Esophagus (tissue), 2 donors: ENCODE measurements around the gene RAD51B. TPM values are rescaled to one million over a fixed set of nuclear protein-coding genes. Genes with fewer than 3 reads are reported as not detected.

Source experiments
- H3K27ac ChIP-seq, 2 donors: one replicate each; pipeline ENCODE4 v1.5.1; 2013; ENCODE audit warnings: low read depth in 2 of 2, mild to moderate bottlenecking in 2 of 2, inconsistent platforms in 1 of 2, low read length in 1 of 2, moderate library complexity in 1 of 2
- H3K27me3 ChIP-seq, 2 donors: one replicate each; pipeline ENCODE4 v1.6.1; 2013; ENCODE audit warnings: low read length in 2 of 2, control low read depth in 1 of 2, mild to moderate bottlenecking in 1 of 2; ENCODE audit not compliant: insufficient read depth in 2 of 2, control insufficient read depth in 1 of 2
- H3K36me3 ChIP-seq, 2 donors: one replicate each; pipeline ENCODE4 v1.6.1; 2013; ENCODE audit warnings: low read length in 1 of 2; ENCODE audit not compliant: control insufficient read depth in 2 of 2, insufficient read depth in 2 of 2
- H3K4me1 ChIP-seq, 2 donors: one replicate each; pipeline ENCODE4 v1.6.1; 2013; ENCODE audit warnings: low read length in 1 of 2; ENCODE audit not compliant: control insufficient read depth in 2 of 2, insufficient read depth in 2 of 2
- H3K4me3 ChIP-seq, 2 donors: one replicate each; pipeline ENCODE4 v1.5.1; 2013; ENCODE audit warnings: low read length in 2 of 2, mild to moderate bottlenecking in 2 of 2, low read depth in 1 of 2, moderate library complexity in 1 of 2
- H3K9me3 ChIP-seq, 2 donors: one replicate each; pipeline ENCODE4 v1.6.1; 2013; ENCODE audit warnings: mild to moderate bottlenecking in 2 of 2, low read depth in 1 of 2, low read length in 1 of 2, moderate library complexity in 1 of 2; ENCODE audit not compliant: control insufficient read depth in 2 of 2, insufficient read depth in 1 of 2
- WGBS, 2 donors: extraction: QIAGEN DNeasy Blood & Tissue Kit; methylation state at CpG; one replicate each; pipeline ENCODE4 v1.1.7; 2013; 5-methylcytosine and 5-hydroxymethylcytosine counted together
- polyA plus RNA-seq, 2 donors: library from polyadenylated mRNA; stranded (reverse); fragments of 200-250 nt; gene quantifications; one replicate each; pipeline ENCODE4 v1.2.3, GENCODE V29; 2013
- donor health status: healthy with polysubstance abuse.
- donor health status: Bipolar disorder and iron deficiency.

Gene RAD51B
- polyA plus RNA-seq, 2 donors = 3.2 to 4.0 TPM

GRCh38 chr14:68633131-68633991 lies 813.8 kb downstream of the RAD51B start:
- Histone ChIP-seq H3K36me3 (no peaks in the 10 kb centered on the region), H3K4me1 (peaks cover 13 to 18% of the 10 kb centered on the region in 2 donors), H3K4me3 (no peak overlapping the region), H3K27ac (peak overlapping the region; percentile 32 to 81), H3K27me3 (no peaks in the 10 kb centered on the region), H3K9me3 (no peaks in the 10 kb centered on the region)
- 51 to 55% methylated on average over 15 of the region's 15 CpGs for WGBS, 2 donors

- no peaks in the 10 kb centered on the region for H3K9me3 ChIP-seq
- H3K27ac ChIP-seq = peak overlapping the region in 1 of 2 donors; percentile 24
- H3K27me3 ChIP-seq = no peaks in the 10 kb centered on the region
- H3K4me1 ChIP-seq = peaks cover 13 to 23% of the 10 kb centered on the region in 2 donors
- no peaks in the 10 kb centered on the region for H3K36me3 ChIP-seq
- H3K4me3 ChIP-seq = no peak overlapping the region
- 86 to 90% methylated on average over 9 of the region's 9 CpGs for WGBS, 2 donors
Observed at GRCh38 chr14:68634332-68634731, 814.8 kb downstream of the RAD51B start.

GRCh38 chr14:68634874-68635595 lies 815.5 kb downstream of the RAD51B start:
- WGBS, 2 donors = 90% methylated on average over 5 of the region's 5 CpGs
- no peak overlapping the region for H3K27ac ChIP-seq
- H3K4me1 ChIP-seq = peaks cover 13 to 22% of the 10 kb centered on the region in 2 donors

GRCh38 chr14:68636597-68636996 lies 817.0 kb downstream of the RAD51B start:
- H3K4me1 ChIP-seq = peaks cover 13 to 22% of the 10 kb centered on the region in 2 donors

More at GRCh38 chr14:68634874-68635595, 815.5 kb downstream of the RAD51B start:
- Histone ChIP-seq H3K9me3 (no peaks in the 10 kb centered on the region), H3K27me3 (no peaks in the 10 kb centered on the region), H3K36me3 (no peaks in the 10 kb centered on the region), H3K4me3 (no peak overlapping the region)

GRCh38 chr14:68637106-68638021 lies 817.8 kb downstream of the RAD51B start:
- no peak overlapping the region for H3K4me3 ChIP-seq
- 66 to 68% methylated on average over 13 of the region's 13 CpGs for WGBS, 2 donors

More at GRCh38 chr14:68636597-68636996, 817.0 kb downstream of the RAD51B start:
- Histone ChIP-seq H3K27ac (peak overlapping the region in 1 of 2 donors; percentile 57), H3K36me3 (no peaks in the 10 kb centered on the region), H3K27me3 (no peaks in the 10 kb centered on the region), H3K4me3 (no peak overlapping the region), H3K9me3 (no peaks in the 10 kb centered on the region)
- 80 to 86% methylated on average over 5 of the region's 5 CpGs for whole genome bisulfite sequencing, 2 donors

GRCh38 chr14:68638141-68638999 lies 818.8 kb downstream of the RAD51B start:
- no peaks in the 10 kb centered on the region for H3K36me3 ChIP-seq
- peak overlapping the region; percentile 62 to 77 for H3K27ac ChIP-seq
- H3K4me3 ChIP-seq = no peak overlapping the region
- peaks cover 10 to 20% of the 10 kb centered on the region in 2 donors for H3K4me1 ChIP-seq
- no peaks in the 10 kb centered on the region for H3K27me3 ChIP-seq
- H3K9me3 ChIP-seq = no peaks in the 10 kb centered on the region
- WGBS, 2 donors = 74 to 75% methylated on average over 12 of the region's 12 CpGs

More at GRCh38 chr14:68637106-68638021, 817.8 kb downstream of the RAD51B start:
- Histone ChIP-seq H3K9me3 (no peaks in the 10 kb centered on the region), H3K27ac (peak overlapping the region; percentile 62 to 77), H3K4me1 (peaks cover 13 to 22% of the 10 kb centered on the region in 2 donors), H3K27me3 (no peaks in the 10 kb centered on the region), H3K36me3 (no peaks in the 10 kb centered on the region)

- no peaks in the 10 kb centered on the region for H3K27me3 ChIP-seq
- peaks cover 3 to 14% of the 10 kb centered on the region in 2 donors for H3K4me1 ChIP-seq
- H3K9me3 ChIP-seq = no peaks in the 10 kb centered on the region
- no peaks in the 10 kb centered on the region for H3K36me3 ChIP-seq
- peak overlapping the region; percentile 62 to 77 for H3K27ac ChIP-seq
- WGBS, 2 donors = 65 to 72% methylated on average over 6 of the region's 6 CpGs
- H3K4me3 ChIP-seq = no peak overlapping the region
Observed at GRCh38 chr14:68639000-68639757, 819.6 kb downstream of the RAD51B start.
